Activated gamma-delta T cell treated with Interleukin-2 at 50 U/mL for 16 hours (primary cell): ENCODE measurements around the gene NGRN.
A peak's percentile ranks its signal among the peaks of the same experiment; 100 is the strongest.

ENCODE experiments used
- DNase-seq: peaks from one replicate; pipeline ENCODE4 v3.0.0-alpha.2; 2020

Gene NGRN

GRCh38 chr15:90320062-90320884 is 54.8 kb downstream of the NGRN start:
- peak; percentile 56 for DNase-seq

- DNase-seq = no peak
Observed at GRCh38 chr15:90320885-90321278, 55.4 kb downstream of the NGRN start.
